CD4-positive, alpha-beta T cell treated with Interleukin-1 beta for 1 hour (primary cell): ENCODE data around the gene BRINP3.

Source experiments
- DNase-seq, 2 donors: peaks; one replicate each; pipeline ENCODE4 v3.0.0-alpha.2; 2020 to 2022

The BRINP3 gene

GRCh38 chr1:190312763-190313162 is 164.9 kb downstream of the BRINP3 start:
- DNase-seq = no peak

GRCh38 chr1:190303501-190303900 is 174.2 kb downstream of the BRINP3 start:
- DNase-seq = no peak

GRCh38 chr1:190296453-190296852 is 181.2 kb downstream of the BRINP3 start:
- no peak for DNase-seq

GRCh38 chr1:190289897-190290296 is 187.8 kb downstream of the BRINP3 start:
- DNase-seq = no peak

GRCh38 chr1:190286111-190286510 is 191.6 kb downstream of the BRINP3 start:
- DNase-seq = no peak

- DNase-seq = no peak
These were observed 200.6 kb downstream of the BRINP3 start for GRCh38 chr1:190277107-190277506.

- DNase-seq = no peak
These were observed 202.9 kb downstream of the BRINP3 start for GRCh38 chr1:190274721-190275120.

GRCh38 chr1:190273161-190273560 is 204.5 kb downstream of the BRINP3 start:
- DNase-seq = no peak

GRCh38 chr1:190262538-190262937 is 215.1 kb downstream of the BRINP3 start:
- no peak for DNase-seq

- no peak for DNase-seq
These were observed 218.2 kb downstream of the BRINP3 start for GRCh38 chr1:190259424-190259823.

- no peak for DNase-seq
These were observed 219.7 kb downstream of the BRINP3 start for GRCh38 chr1:190258003-190258402.

- DNase-seq = no peak
These were observed 225.6 kb downstream of the BRINP3 start for GRCh38 chr1:190252046-190252445.

- DNase-seq = no peak
These were observed 227.3 kb downstream of the BRINP3 start for GRCh38 chr1:190250368-190250767.

GRCh38 chr1:190244406-190244805 is 233.3 kb downstream of the BRINP3 start:
- DNase-seq = no peak

- DNase-seq = no peak
These were observed 234.6 kb downstream of the BRINP3 start for GRCh38 chr1:190243056-190243455.

GRCh38 chr1:190226006-190226405 is 251.7 kb downstream of the BRINP3 start:
- no peak for DNase-seq

- no peak for DNase-seq
These were observed 265.2 kb downstream of the BRINP3 start for GRCh38 chr1:190212450-190212849.

- DNase-seq = no peak
These were observed 269.9 kb downstream of the BRINP3 start for GRCh38 chr1:190207733-190208132.

- no peak for DNase-seq
These were observed 272.0 kb downstream of the BRINP3 start for GRCh38 chr1:190205713-190206112.

GRCh38 chr1:190196020-190196419 is 281.6 kb downstream of the BRINP3 start:
- no peak for DNase-seq

- DNase-seq = no peak
These were observed 284.1 kb downstream of the BRINP3 start for GRCh38 chr1:190193508-190194115.

- DNase-seq = no peak
These were observed 285.0 kb downstream of the BRINP3 start for GRCh38 chr1:190192627-190193026.

GRCh38 chr1:190183588-190183987 is 294.1 kb downstream of the BRINP3 start:
- DNase-seq = no peak

- no peak for DNase-seq
These were observed 297.8 kb downstream of the BRINP3 start for GRCh38 chr1:190179817-190180216.

GRCh38 chr1:190178827-190179226 is 298.8 kb downstream of the BRINP3 start:
- no peak for DNase-seq

- no peak for DNase-seq
These were observed 300.1 kb downstream of the BRINP3 start for GRCh38 chr1:190177555-190177954.
